Skeletal muscle satellite cell (primary cell): ENCODE measurements around the gene MAP1LC3A.
"Not testable (repeated sequence)": the region's sequence is repeated elsewhere in the genome, so short reads cannot be mapped to it uniquely, and the experiment has no call there.

Experiments used
- H3K27me3 ChIP-seq: 2 replicates; pipeline ENCODE4 v1.7.0; 2013; ENCODE audit warnings: low read length; ENCODE audit not compliant: control insufficient read depth, insufficient read depth
- H3K36me3 ChIP-seq: 2 replicates; pipeline ENCODE4 v1.7.0; 2013; ENCODE audit warnings: mild to moderate bottlenecking, control low read depth, low read length; ENCODE audit not compliant: insufficient read depth
- H3K4me1 ChIP-seq: 2 replicates; pipeline ENCODE4 v1.7.0; 2013; ENCODE audit warnings: low read length; ENCODE audit not compliant: control insufficient read depth, insufficient read depth
- H3K4me2 ChIP-seq: 2 replicates; pipeline ENCODE4 v1.7.0; 2013; ENCODE audit warnings: mild to moderate bottlenecking, low read length
- H3K4me3 ChIP-seq: 2 replicates; pipeline ENCODE4 v1.7.0; 2013; ENCODE audit warnings: low read length
- H3K9ac ChIP-seq: 2 replicates; pipeline ENCODE4 v1.7.0; 2013; ENCODE audit warnings: mild to moderate bottlenecking, low read depth, low read length, moderate library complexity
- H3K9me3 ChIP-seq: replicated peaks from 2 replicates; pipeline ENCODE4 v1.7.0; 2013; ENCODE audit warnings: mild to moderate bottlenecking, control low read depth, low read length

MAP1LC3A gene

GRCh38 chr20:34518863-34519262 is 39.7 kb upstream of the MAP1LC3A start:
- not testable (repeated sequence) for H3K4me3 ChIP-seq, H3K9ac ChIP-seq, H3K4me2 ChIP-seq, H3K9me3 ChIP-seq, H3K27me3 ChIP-seq
- Histone ChIP-seq H3K4me1 (peaks cover 34% of the 10 kb centered on the region), H3K36me3 (peaks cover 10% of the 10 kb centered on the region)

GRCh38 chr20:34519841-34520240 is 38.7 kb upstream of the MAP1LC3A start:
- H3K36me3 ChIP-seq = peaks cover 10% of the 10 kb centered on the region
- H3K9ac ChIP-seq, H3K9me3 ChIP-seq, H3K4me3 ChIP-seq, H3K27me3 ChIP-seq, H3K4me2 ChIP-seq: not testable (repeated sequence)
- peaks cover 38% of the 10 kb centered on the region for H3K4me1 ChIP-seq

GRCh38 chr20:34522969-34523871 is 35.3 kb upstream of the MAP1LC3A start:
- H3K4me2 ChIP-seq = peak overlapping the region; percentile 42
- H3K36me3 ChIP-seq = peaks cover 24% of the 10 kb centered on the region
- peaks cover 43% of the 10 kb centered on the region for H3K4me1 ChIP-seq
- no peaks in the 10 kb centered on the region for H3K9me3 ChIP-seq
- no peaks in the 10 kb centered on the region for H3K27me3 ChIP-seq
- H3K9ac ChIP-seq = peak overlapping the region; percentile 59
- H3K4me3 ChIP-seq = no peak overlapping the region

- no peaks in the 10 kb centered on the region for H3K27me3 ChIP-seq
- H3K4me3 ChIP-seq = no peak overlapping the region
- no peak overlapping the region for H3K4me2 ChIP-seq
- H3K36me3 ChIP-seq = peaks cover 34% of the 10 kb centered on the region
- H3K9ac ChIP-seq = peak overlapping the region; percentile 59
- H3K9me3 ChIP-seq = no peaks in the 10 kb centered on the region
- peaks cover 43% of the 10 kb centered on the region for H3K4me1 ChIP-seq
Observed at GRCh38 chr20:34524426-34524825, 34.1 kb upstream of the MAP1LC3A start.

- H3K36me3 ChIP-seq = peaks cover 42% of the 10 kb centered on the region
- H3K27me3 ChIP-seq = no peaks in the 10 kb centered on the region
- H3K4me2 ChIP-seq = peak overlapping the region; percentile 54
- H3K4me1 ChIP-seq = peaks cover 43% of the 10 kb centered on the region
- H3K9me3 ChIP-seq = no peaks in the 10 kb centered on the region
- no peak overlapping the region for H3K4me3 ChIP-seq
- H3K9ac ChIP-seq = peak overlapping the region; percentile 61
Observed at GRCh38 chr20:34525342-34525708, 33.2 kb upstream of the MAP1LC3A start.

- Histone ChIP-seq H3K4me3 (no peak overlapping the region), H3K9me3 (no peaks in the 10 kb centered on the region), H3K4me1 (peaks cover 43% of the 10 kb centered on the region), H3K27me3 (no peaks in the 10 kb centered on the region), H3K9ac (peak overlapping the region; percentile 61), H3K4me2 (peak overlapping the region; percentile 60), H3K36me3 (peaks cover 48% of the 10 kb centered on the region)
Observed at GRCh38 chr20:34525709-34526416, 32.7 kb upstream of the MAP1LC3A start.

- Histone ChIP-seq H3K9ac (peak overlapping the region; percentile 59), H3K4me3 (no peak overlapping the region), H3K36me3 (peaks cover 51% of the 10 kb centered on the region), H3K9me3 (no peaks in the 10 kb centered on the region), H3K4me1 (peaks cover 43% of the 10 kb centered on the region), H3K4me2 (peak overlapping the region; percentile 60), H3K27me3 (no peaks in the 10 kb centered on the region)
Observed at GRCh38 chr20:34526466-34526865, 32.1 kb upstream of the MAP1LC3A start.

GRCh38 chr20:34527016-34527415 is 31.5 kb upstream of the MAP1LC3A start:
- H3K4me3 ChIP-seq = no peak overlapping the region
- H3K36me3 ChIP-seq = peaks cover 52% of the 10 kb centered on the region

GRCh38 chr20:34528921-34529297 is 29.6 kb upstream of the MAP1LC3A start:
- H3K27me3 ChIP-seq = no peaks in the 10 kb centered on the region
- H3K4me2 ChIP-seq = no peak overlapping the region
- no peak overlapping the region for H3K4me3 ChIP-seq
- H3K4me1 ChIP-seq = peaks cover 28% of the 10 kb centered on the region
- H3K9me3 ChIP-seq = no peaks in the 10 kb centered on the region
- peaks cover 60% of the 10 kb centered on the region for H3K36me3 ChIP-seq
- no peak overlapping the region for H3K9ac ChIP-seq

More at GRCh38 chr20:34527016-34527415, 31.5 kb upstream of the MAP1LC3A start:
- H3K4me2 ChIP-seq = peak overlapping the region; percentile 60
- peak overlapping the region; percentile 59 for H3K9ac ChIP-seq
- peaks cover 43% of the 10 kb centered on the region for H3K4me1 ChIP-seq
- H3K9me3 ChIP-seq = no peaks in the 10 kb centered on the region
- no peaks in the 10 kb centered on the region for H3K27me3 ChIP-seq

GRCh38 chr20:34529742-34530141 is 28.8 kb upstream of the MAP1LC3A start:
- Histone ChIP-seq H3K4me3 (no peak overlapping the region), H3K4me1 (peaks cover 22% of the 10 kb centered on the region), H3K9me3 (no peaks in the 10 kb centered on the region), H3K4me2 (no peak overlapping the region), H3K36me3 (peaks cover 67% of the 10 kb centered on the region), H3K9ac (no peak overlapping the region), H3K27me3 (no peaks in the 10 kb centered on the region)

- H3K27me3 ChIP-seq = no peaks in the 10 kb centered on the region
- H3K4me3 ChIP-seq = no peak overlapping the region
- H3K4me1 ChIP-seq = peaks cover 16% of the 10 kb centered on the region
- peaks cover 73% of the 10 kb centered on the region for H3K36me3 ChIP-seq
- no peak overlapping the region for H3K9ac ChIP-seq
- no peaks in the 10 kb centered on the region for H3K9me3 ChIP-seq
- H3K4me2 ChIP-seq = no peak overlapping the region
Observed at GRCh38 chr20:34530342-34530741, 28.2 kb upstream of the MAP1LC3A start.
